ACHN (cell line): Measurements from ENCODE around the gene MAPK10.
"Not testable (repeated sequence)": the region's sequence is repeated elsewhere in the genome, so short reads cannot be mapped to it uniquely, and the experiment has no call there.

Experiments used
- DNase-seq: peaks from one replicate; pipeline ENCODE4 v3.0.0-alpha.2; 2015
- in situ Hi-C: cut with HindIII; loops from 2 replicates; pipeline ENCODE4 v1.10.0; 2017; ENCODE audit warnings: low sequenced_read_pairs, low pct_ligation_motif_present, low pct_unique_long_range_greater_than_20kb

Gene MAPK10

DNA sequence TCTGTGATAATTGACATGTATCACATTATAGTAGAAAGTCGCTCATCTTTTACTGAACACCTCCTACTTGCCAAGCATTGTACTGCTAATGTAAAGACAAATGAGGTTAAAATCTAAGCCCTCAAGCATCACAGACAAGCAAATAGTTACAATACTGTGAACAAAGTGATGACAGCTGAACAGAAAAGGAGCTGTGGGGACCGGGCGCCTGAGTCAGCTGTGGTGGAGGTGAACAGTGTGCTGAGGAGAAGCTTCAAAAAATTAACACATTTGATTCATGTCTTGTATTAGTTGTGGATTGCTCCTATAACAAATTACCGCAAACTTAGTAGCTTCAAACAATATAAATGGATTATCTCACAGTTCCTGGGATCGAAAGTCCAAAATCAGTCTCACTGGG lies 124.3 kb downstream of the MAPK10 start:
- in situ Hi-C loops: no loop called here
- DNase-seq: no peak

DNA sequence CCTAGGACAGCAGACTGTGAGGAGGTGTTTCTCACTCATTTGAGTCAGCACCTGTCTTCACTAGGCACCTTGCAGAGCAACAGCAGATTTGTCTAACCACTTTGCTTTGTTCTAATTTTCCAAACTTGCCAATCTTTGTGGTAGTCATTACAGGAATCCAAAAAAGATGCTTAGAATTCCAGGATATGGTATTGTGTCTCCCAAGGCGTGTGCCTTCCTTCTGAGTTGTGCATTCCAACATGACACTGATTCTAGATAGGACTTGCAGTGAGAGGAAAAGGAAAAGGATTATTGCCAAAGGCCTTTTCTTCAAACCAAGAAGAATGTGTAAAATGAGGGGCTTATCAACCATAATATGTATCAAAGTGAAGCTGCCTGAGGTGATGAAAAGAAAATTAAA lies 126.2 kb downstream of the MAPK10 start:
- in situ Hi-C loops: no loop called here
- no peak for DNase-seq

DNA sequence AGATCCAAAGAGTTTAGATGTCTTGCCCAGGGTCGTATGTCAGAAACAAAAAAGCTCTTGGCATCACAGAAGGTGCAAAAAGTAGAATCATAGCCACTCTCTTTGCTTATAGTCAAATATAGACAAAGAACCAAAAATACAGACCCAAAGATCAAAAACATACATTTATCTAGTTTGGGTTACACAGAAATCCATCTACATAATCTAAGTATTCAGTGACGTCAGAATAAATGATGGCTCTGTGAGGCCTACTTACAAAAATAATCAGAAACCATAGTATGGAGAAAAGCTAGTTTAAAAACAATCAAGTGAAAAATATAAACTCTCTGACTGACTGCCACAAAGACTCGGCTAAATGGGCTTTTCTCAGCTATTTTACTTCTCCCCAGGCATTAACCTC lies 126.8 kb downstream of the MAPK10 start:
- DNase-seq: no peak
- in situ Hi-C loops: no loop called here

DNA sequence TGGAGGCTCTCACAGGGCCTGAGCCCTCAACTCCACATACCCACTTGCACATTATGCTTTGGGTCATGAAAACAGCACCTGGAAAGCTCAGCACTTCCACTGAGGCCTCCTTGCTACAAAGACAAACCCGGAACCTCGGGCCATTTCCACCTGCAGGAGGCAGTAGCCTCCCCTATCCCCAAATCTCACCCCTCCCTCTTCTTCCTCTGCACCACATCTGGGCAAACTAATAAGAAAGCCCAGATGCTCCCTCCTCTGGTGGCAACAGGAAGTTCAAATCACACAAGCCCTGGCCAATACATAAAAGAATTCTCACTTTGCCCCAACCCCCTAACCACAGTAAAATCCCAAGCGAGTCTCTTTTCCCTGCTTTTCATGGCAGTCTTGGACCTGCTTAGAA lies 136.4 kb downstream of the MAPK10 start:
- DNase-seq: peak; percentile 41
- in situ Hi-C loops: no loop called here

DNA sequence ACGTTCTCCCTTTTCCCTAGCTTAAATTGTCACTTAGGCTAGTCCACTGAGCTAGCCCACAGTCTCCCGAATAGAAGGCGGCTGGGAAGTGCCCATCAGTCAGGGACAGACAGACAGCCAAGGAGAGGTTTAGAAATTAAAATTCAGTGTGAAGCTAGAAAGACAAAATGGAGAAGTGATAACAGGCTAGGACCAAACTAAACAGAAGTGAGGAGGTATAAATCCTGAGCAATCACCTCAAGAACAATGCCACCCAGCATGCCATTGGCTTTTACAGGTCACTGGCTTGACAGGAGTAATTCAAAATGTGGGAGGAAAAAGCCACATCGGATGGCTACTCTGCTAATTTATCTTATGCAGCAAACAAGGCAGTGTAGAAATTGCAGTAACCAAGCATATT lies 138.9 kb downstream of the MAPK10 start:
- DNase-seq: no peak
- in situ Hi-C loops: no loop called here

DNA sequence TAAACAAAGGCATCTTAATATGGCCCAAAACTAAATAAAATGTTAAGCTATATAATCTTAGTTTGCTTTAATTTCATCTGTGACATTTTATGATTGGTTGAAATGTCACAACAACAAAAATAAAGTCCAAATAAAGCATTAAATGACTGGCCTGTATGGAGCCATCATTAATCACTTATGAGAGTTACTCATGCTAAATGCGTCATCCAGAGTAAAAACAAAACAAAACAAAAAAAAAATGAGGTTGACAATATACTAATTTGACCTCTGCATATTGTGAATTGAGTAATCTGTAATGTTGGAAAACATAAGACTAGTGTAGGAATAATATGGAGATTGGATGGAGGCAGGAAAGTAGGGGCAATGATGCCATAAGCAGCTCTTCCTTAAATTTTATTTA lies 139.7 kb downstream of the MAPK10 start:
- no peak for DNase-seq
- in situ Hi-C loops: no loop called here

DNA sequence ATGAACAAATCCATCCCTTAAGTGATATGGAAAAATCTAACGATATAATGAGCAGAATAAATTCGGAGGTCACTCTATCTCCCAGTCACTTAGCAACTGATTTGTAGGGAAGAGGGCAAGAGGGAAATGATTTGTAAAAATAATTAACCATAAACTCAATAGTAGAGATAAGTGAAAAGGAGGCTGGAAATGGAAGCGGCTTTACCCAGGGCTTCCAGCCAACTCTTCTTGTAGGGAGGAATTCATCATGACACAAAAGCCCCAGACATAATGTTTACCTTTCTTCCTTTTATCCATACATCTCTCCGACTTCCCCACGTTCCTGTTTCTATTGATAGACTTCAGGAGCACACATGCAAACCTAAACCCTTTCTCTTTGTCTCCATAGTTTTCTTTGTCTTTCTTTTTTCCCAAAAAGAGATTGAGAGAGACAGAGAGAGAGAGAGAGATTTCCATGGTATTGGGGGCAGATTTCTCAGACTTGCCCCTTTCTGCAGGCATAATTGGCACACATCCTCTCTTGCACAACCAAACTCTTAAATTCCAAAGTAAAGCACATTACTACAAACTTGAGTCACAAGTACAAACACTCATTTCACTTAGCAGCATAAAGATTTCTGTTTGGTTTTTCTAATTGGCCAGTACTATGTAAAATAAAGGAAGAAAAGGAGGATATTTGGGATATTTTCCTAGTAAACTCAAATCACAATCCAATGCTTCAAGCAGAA lies 140.9 kb downstream of the MAPK10 start:
- no peak for DNase-seq
- in situ Hi-C loops: no loop called here

DNA sequence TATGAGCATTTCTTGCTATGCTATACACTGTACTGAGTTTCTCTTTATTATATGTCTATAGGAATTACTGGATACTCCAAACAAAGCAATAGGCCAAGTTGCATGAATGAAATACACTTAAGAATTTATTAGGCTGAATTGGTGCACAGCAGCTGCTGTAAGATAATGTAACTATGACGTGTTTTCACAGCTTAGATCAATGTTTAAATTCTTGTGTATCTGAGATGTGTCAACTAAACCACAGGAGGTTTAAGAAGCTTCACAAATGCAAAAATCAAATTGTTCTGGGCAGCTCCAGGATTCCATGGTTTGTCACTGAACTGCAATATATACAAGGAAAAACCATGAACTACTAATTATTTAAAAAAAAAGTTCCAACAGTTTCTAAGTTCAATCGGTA lies 156.7 kb downstream of the MAPK10 start:
- no peak for DNase-seq
- in situ Hi-C loops: no loop called here

DNA sequence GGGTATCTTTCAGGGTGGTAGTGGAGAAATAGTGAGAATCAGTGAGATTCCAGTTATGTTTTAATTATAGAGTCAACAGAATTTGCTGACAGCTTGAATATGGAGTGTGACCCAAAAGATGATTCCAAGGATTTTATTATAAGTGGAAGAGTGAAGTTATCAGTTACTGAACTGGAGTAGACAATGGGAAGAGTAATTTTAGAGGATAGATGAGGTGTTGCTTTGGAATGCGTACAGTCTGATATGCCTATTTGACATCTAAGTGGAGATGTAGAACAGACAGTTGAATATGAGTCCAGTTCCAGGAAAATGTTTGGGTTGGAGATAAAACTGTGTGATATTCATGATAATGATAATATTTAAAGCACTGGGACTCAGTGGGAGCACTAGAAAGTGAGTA lies 174.2 kb downstream of the MAPK10 start:
- in situ Hi-C loops: no loop called here

DNA sequence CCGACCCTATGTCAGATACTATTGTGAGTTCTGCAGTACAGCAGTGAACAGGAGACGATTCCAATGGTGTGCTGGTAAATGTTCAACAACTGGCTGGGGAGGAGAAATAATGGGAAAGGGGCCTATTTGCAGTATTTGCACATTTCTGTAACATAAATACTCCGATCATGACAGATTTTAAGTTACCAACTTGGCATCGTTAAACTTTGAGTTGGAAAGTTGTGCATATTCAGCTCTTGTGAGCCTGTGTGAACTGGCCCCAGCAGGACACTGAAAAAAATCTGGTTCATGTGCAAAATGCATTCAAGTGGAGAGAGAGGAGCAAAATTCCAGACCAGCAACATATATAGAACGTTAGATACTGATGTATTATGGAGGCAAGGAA lies 175.0 kb downstream of the MAPK10 start:
- in situ Hi-C loops: no loop called here
- DNase-seq: no peak

More for the DNA sequence above, 174.2 kb downstream of the MAPK10 start:
- DNase-seq: no peak

DNA sequence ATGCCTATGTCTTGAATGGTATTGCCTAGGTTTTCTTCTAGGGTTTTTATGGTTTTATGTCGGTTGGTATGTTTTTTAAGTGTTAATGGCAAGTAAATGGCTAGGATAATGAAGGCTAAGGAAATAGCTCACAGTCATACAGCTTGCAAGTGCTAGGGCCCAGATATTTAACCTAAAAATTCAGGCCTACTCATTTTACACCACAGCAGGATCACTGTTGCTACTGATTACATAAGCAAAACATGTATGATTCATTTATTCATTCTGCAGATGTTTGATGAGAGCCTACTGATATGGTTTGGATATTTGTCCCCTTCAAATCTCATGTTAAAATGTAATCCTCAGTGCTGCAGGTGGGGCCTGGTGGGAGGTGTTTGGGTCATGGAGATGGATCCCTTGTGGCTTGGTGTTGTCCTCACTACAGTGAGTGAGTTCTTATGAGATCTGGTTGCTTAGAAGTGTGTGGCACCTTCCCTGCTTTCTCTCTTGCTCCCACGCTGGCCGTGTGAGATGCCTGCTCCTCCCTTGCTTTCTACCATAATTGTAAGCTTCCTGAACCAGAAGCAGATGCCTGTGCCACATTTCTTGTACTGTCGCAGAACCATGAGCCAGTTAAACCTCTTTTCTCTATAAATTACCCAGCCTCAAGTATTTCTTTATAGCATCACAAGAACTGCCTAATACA lies 175.5 kb downstream of the MAPK10 start:
- in situ Hi-C loops: no loop called here
- DNase-seq: no peak

DNA sequence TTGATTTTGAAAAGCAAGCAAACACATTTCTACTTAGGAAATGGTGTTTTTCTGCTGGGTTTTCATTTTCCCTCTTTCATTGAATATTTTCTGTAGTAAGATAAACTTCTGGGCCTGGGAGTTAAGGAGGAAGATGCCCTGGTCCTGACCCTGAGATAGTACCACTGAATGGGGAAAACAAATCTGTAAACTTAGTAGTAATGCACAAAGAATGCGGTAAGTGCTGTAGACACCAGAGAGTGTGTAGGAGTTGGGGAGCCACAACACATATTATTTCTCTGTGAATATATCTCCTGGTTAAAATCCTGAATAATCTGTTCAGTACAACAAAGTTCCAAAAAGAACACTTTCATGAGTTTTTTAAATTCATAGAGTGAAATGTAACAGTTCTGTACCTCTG lies 178.3 kb downstream of the MAPK10 start:
- peak; percentile 2 for DNase-seq
- in situ Hi-C loops: no loop called here

DNA sequence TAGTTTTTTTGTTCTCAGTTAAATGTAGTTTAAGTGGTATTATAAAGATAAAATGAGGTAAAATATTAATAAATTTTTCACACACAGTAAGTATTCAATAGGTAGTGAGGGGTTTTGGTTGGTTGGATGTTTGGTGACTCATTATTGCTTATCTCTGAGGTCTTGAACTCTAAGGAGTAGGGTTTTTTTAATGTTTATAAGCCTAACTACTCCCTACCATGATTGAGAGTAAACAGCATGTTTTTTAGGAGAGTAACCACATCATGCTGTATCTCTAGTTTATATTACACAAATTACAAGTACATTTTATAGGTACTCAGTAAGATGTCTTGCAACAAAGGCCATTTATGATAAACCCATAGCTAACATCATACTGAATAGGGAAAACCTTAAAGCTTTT lies 181.6 kb downstream of the MAPK10 start:
- in situ Hi-C loops: no loop called here
- no peak for DNase-seq

DNA sequence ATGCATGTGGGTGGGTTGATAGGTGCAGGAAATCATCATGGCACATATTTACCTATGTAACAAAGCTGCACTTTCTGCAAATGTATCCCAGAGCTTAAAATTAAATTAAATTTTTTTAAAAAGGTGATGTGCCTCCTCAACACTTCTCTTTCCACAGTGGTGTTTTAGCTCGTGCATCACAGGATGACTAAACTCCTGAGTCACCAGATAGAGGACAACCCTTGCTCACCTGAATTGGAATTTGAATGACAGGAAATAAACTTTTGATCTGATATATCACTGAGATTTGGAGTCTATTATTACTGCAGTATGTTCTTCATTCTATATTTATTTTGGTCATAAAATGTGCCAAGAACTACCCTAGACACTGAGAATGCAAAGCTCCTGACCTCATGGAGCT lies 185.3 kb downstream of the MAPK10 start:
- no peak for DNase-seq
- in situ Hi-C loops: no loop called here

DNA sequence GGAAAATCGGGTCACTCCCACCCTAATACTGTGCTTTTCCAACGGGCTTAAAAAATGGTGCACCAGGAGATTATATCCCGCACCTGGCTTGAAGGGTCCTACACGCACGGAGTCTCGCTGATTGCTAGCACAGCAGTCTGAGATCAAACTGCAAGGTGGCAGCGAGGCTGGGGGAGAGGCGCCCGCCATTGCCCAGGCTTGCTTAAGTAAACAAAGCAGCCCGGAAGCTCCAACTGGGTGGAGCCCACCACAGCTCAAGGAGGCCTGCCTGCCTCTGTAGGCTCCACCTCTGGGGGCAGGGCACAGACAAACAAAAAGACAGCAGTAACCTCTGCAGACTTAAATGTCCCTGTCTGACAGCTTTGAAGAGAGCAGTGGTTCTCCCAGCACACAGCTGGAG lies 191.5 kb downstream of the MAPK10 start:
- DNase-seq, in situ Hi-C loops: not testable (repeated sequence)

DNA sequence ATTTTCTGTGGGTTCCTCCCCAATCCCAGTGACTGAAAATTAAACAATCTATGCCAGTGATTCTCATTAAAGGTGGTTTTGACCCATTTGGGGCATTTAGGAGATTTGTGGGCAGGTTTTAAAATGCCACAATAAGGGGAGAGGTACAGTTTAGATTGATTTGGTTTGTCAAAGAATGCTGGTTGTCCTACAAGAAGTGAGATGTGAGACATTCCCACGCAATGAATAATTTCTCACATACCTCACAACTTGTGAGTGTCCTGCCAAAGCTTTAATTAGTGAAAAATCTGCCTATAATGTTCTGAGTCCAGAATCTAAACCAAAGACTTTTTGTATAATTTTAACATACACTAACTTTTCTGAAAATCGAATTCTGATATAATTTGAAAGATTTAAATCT lies 199.4 kb downstream of the MAPK10 start:
- in situ Hi-C loops: no loop called here

DNA sequence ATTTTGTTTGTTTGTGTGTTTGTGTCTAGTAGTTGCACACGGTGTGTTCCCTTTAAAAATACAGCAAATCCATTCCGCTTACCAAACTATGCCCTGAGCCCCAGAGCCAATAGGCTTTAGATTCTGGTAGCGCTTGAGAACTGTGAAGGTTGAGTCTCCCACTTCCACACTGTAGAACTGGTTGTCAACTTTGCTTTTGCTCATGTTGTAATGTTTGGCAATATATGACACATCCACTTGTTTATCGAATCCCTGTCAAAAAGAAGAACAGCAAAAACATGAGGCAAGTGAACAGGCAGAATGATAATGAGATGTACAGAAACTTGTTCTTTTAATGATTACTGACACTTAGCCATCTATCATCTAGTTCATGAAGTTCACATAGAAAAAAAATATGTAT lies 200.6 kb downstream of the MAPK10 start:
- in situ Hi-C loops: no loop called here

More for the DNA sequence above, 199.4 kb downstream of the MAPK10 start:
- DNase-seq: no peak

DNA sequence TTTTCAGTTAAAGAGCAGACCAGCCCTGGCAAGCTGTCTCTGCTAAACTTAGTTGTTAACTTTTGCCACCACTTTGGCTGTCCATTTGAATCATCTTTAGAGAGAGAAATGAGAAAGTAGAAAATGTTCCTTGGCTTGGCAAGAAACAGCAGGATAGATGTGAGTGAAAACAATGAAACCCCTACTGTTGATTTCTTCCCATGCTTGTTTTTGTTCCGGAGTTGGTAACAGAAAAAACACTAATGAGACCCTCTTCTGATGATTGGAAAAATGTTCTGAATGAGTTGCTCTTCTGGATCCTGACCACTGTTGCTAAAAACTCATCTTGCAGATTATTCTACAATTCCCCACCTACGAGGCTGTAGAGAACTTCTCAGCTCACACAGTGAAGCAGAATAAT lies 203.3 kb downstream of the MAPK10 start:
- in situ Hi-C loops: no loop called here
- no peak for DNase-seq

More for the DNA sequence above, 200.6 kb downstream of the MAPK10 start:
- no peak for DNase-seq

DNA sequence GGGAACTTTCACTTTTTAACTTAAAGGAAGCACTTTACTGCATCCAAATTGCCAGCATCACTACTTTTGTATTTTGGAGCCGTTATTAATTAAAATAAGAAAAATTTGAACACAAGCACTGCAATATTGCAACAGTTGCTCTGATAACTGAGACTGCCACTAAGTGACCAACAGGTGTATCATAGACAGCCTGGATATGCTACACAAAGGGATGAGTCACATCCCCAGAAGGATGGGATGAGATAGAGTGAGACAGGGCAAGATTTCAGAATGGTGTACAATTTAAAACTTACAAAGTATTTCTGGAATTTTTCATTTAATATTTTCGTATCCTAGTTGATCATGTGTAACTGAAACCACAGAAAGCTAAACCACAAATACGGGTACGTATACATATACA lies 204.1 kb downstream of the MAPK10 start:
- DNase-seq: no peak
- in situ Hi-C loops: no loop called here

DNA sequence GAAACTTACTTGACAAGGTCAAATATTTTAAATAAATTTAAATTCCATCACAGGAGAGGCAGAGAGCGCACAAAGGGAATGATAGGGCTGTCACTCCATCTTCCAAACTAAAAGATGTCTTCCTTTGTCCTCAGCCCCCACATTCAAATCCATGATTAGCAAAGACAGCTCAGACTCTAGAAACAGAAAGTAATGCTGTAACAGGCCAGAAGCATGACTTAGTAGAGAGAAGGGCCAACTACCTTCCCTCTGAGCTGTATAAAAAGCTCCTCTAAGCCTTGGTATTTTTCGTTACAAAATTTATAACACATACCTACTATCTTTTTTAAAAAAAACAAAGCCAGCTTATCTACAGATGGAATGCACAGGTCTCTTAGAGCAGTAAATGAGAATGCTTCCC lies 207.4 kb downstream of the MAPK10 start:
- no peak for DNase-seq
- in situ Hi-C loops: no loop called here
